Measurements from ENCODE around the gene REXO5.
"Not testable (repeated sequence)": the region's sequence is repeated elsewhere in the genome, so short reads cannot be mapped to it uniquely, and the experiment has no call there.

The REXO5 gene

DNA sequence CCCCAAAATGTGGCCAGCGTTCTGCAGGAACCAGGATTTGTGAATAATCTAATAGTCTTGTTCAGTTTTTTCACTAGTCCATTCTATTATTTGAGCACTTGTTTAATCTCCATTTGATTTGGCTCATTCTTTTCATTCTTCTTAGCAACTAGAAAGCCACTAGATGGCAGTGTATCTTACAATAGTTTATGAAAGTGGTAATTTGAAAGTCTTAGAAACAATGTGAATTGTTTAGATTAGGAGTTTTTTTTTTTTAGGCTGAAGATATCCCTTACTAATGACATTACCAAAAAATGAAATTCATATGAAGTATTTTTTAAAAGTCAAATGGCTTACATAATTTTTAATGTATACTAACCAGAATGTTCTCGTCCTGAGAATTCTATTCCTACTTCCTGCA lies 6.7 kb upstream of the REXO5 start:
- DNase-seq (ENCODE audit: low read depth in 2 of 2), result no peak

DNA sequence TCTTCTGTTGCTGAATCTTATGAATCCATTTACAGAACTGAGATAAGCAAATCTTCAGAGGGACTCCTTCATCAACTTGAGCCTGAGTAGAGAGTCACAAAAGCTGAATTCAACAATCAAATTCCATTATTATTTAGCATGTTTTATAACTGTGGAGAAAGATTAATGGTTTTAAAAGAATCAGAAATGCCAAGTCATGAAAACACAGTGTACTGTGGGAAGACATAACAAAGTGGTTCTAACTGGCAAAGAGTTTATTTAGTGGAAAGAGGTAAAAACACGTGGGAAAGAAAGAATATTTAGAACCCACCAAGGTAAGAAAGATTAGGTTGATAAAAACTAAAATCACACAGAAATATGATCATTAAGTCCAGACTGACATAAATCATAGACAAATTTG lies 5.0 kb upstream of the REXO5 start:
- DNase-seq (ENCODE audit: low read depth in 2 of 2), result no peak

DNA sequence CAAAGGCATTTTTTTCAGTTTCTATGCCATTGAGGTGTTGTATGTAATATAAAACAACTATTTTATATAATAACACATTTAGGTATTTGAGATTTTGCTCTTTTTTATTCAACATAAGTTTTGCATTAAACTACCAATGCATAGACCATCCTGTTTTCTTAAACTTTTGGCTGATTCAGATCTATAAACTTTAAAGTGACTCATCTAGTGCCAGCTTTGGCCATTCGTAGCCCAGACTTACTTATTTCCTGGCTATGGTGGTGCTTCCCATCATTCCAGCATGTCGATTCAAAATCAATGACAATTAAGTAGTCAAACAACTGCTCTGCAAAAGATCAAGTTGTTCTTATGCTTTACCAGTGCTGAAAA lies 3.2 kb upstream of the REXO5 start:
- DNase-seq (ENCODE audit: low read depth in 2 of 2), result no peak

GRCh38 chr16:20803561-20804214 lies 2.6 kb upstream of the REXO5 start:
- DNase-seq (ENCODE audit: low read depth in 2 of 2), result no peak

- not testable (repeated sequence) for DNase-seq (ENCODE audit: low read depth in 2 of 2)
Measured at GRCh38 chr16:20805684-20806167, 601 bp upstream of the REXO5 start.

DNA sequence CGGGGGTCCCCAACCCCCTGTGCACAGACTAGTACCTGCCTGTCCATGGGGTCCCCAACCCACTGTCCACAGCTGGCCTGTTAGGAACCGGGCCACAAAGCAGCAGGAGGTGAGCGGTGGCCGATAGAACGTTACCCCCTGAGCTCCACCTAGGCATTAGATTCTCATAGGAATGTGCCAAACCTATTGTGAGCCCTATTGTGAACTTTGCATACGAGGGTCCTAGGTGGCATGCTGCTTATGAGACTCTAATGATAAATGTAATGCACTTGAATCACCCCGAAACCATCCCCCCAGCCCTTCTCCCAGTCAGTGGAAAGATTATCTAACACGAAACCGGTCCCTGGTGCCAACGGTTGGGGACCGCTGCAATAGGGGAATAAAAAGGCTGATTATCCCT lies 1.5 kb downstream of the REXO5 start:
- no peak for DNase-seq (ENCODE audit: low read depth in 2 of 2)

DNA sequence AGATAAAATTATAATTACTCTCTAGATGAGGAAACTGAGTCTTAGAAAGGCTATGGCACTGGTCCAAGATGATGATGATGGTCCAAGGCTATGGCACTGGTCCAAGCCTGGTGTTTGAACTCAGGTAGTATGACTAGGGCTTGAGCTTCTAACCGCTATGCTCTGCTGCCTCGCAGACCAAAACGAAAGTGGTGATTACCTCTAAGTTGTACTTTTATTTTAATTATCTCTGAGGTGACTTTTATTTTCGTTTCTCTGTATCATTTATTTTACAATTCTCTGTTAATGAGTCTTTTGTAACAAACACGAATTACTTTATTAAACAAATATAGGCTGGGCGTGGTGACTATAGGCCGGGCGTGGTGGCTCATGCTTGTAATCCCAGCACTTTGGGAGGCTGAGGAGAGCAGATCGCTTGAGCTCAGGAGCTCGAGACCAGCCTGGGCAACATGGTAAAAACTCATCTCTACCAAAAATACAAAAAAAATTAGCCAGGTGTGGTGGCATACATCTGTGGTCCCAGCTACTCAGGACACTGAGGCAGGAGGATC lies 5.6 kb downstream of the REXO5 start:
- no peak for DNase-seq (ENCODE audit: low read depth in 2 of 2)

GRCh38 chr16:20812510-20812909 lies 6.2 kb downstream of the REXO5 start:
- DNase-seq (ENCODE audit: low read depth in 2 of 2), result no peak

DNA sequence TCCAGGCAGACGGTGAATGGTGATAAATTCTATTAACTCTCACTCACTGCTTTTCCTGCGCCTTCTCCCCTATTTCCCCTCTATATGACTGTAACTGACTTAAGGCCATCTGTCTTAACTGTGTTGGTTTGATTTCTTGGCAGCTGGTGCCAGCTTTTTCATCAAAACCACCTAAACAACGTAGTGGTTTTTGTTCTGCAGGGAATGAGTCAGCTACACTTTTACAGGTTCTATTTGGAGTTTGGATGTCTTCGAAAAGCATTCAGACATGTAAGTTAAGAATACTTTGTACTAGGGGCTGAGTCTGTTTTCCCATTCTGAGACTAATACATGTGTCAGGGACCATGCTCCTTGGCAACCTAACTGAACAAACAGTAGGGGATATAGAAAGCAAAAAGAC lies 8.5 kb downstream of the REXO5 start:
- DNase-seq (ENCODE audit: low read depth in 2 of 2), result no peak

DNA sequence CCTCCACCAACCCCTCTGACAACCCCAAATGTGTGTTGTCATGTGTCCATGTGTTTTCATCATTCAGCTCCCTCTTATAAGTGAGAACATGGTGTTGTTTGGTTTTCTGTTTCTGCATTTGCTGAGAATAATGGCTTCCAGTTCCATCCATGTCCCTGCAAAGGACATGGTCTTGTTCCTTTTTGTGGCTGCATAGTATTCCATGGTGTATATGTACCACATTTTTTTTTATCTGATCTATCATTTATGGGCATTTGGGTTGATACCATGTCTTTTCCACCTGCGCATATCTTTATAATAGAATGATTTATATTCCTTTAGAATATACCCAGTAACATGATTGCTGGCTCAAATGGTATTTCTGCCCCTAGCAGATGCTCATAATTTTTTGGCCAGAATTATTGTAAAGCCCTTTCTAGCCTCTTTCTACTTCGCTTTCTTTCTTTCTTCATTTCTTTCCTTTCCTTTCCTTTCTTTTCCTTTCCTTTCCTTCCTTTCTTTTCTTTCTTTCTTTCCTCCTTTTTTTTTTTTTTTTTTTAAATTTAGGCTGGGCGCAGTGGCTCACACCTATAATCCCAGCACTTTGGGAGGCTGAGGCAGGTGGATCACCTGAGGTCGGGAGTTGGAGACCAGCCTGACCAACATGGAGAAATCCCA lies 12.7 kb downstream of the REXO5 start:
- no peak for DNase-seq (ENCODE audit: low read depth in 2 of 2)

- DNase-seq (ENCODE audit: low read depth in 2 of 2), result no peak
Measured at GRCh38 chr16:20821682-20822081, 15.4 kb downstream of the REXO5 start.

DNA sequence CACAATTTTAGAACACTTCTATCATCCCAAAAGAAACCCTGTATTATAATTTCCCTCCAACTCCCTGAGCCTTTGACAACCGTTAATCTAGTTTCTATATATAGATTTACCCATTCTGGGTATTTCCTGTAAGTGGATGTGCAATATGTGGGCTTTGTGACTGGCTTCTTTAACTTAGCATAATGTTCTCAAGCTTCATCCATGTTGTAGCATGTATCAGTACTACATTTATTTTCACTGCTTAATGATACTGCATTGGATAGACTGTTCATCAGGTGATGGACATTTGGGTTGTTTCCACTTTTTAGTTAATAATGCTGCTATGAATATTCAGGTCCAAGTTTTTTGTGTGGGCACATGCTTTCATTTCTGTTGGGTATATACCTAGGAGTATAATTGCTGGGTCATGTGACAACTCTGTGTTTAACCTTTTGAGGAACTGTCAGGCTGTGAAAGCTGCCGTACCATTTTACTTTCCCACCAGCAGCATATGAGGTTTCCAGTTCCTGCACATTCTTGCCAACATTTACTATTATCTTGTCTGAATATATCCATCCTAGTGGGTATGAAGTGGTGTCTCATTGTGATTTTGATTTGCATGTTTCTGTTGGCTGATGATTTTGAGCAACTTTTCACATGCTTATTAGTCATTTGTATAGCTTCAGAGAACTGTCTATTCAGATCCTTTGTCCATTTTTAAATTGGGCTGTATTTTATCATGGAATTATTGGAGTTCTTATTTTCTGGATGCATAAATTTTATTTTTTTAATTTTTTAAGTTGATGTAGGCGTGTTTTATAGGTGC lies 16.4 kb downstream of the REXO5 start:
- no peak for DNase-seq (ENCODE audit: low read depth in 2 of 2)

- DNase-seq (ENCODE audit: low read depth in 2 of 2), result no peak
Measured at GRCh38 chr16:20826039-20826566, 19.8 kb downstream of the REXO5 start.

- no peak for DNase-seq (ENCODE audit: low read depth in 2 of 2)
Measured at GRCh38 chr16:20829536-20829935, 23.2 kb downstream of the REXO5 start.

GRCh38 chr16:20830372-20830771 lies 24.0 kb downstream of the REXO5 start:
- no peak for DNase-seq (ENCODE audit: low read depth in 2 of 2)

- no peak for DNase-seq (ENCODE audit: low read depth in 2 of 2)
Measured at GRCh38 chr16:20833086-20833485, 26.8 kb downstream of the REXO5 start.

DNA sequence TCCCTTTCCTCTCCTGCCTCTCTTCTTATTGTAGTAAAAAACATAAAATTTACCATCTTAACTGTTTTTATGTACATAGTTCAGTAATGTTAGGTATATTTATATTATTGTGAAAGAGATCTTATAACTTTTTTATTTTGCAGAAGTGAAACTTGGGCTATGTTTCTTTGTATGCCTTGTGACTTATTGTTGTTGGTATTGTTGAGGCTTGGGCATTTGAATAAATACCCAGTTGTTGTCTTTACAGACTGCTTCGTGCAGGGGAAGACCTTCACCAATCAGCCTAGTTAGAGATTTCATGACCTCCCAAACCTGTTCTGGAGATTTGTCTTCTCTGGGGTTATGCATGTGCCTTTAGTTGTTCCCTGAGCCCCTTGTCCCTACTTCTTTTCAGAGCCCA lies 31.9 kb downstream of the REXO5 start:
- no peak for DNase-seq (ENCODE audit: low read depth in 2 of 2)

DNA sequence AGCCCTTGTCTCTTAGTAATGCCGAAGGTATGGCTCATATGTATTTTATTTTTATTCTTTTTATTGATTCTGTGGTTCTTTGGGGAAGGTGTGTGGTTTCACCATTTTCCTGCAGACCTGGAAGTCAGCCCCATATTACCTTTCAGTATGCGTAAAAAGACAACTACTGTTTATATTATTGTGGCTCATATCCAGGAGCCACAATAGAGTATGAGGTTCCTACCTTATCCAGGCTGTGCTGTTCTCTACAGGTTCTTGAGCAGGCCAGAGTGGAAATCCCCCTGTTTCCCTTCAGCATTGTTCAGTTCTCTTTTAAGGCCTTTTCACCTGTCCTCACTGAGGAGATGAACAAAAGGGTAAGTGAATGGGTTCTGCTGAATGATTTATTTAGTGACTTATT lies 33.2 kb downstream of the REXO5 start:
- no peak for DNase-seq (ENCODE audit: low read depth in 2 of 2)

DNA sequence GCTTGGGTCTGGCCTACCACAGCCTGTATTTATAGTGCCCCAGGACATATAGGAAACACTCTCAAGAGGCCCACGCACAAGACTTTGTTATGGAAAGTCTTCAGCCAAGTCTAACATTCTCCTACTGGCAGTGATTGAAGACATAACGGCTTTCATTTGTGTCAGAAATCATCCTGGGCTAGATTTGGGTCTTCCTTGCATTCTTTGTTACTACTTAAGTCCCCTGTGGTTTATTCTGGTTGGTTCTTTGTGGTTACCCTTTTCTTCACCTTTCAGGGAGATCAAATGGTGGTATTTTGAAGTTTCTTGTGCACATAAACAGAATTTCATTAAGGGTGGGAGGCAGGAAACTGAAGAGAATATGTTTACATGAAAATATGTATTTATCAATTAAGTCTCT lies 37.7 kb downstream of the REXO5 start:
- no peak for DNase-seq (ENCODE audit: low read depth in 2 of 2)

GRCh38 chr16:20844588-20844987 lies 38.3 kb downstream of the REXO5 start:
- no peak for DNase-seq (ENCODE audit: low read depth in 2 of 2)

- DNase-seq (ENCODE audit: low read depth in 2 of 2), result no peak
Measured at GRCh38 chr16:20846030-20846429, 39.7 kb downstream of the REXO5 start.

GRCh38 chr16:20846551-20846950 lies 40.2 kb downstream of the REXO5 start:
- DNase-seq (ENCODE audit: low read depth in 2 of 2), result no peak
